AG04449 (cell line): ENCODE data around the gene RPS21.
"Not testable (repeated sequence)": the region's sequence is repeated elsewhere in the genome, so short reads cannot be mapped to it uniquely, and the experiment has no call there.

Experiments used
- CTCF ChIA-PET: fragments of 350-600 bp; formaldehyde crosslinking; extraction: SDS; loops from one replicate; lab custom pipeline; 2021; ENCODE audit warnings: antibody characterized with exemption; lab: Yijun Ruan, JAX
- POLR2A ChIA-PET: fragments of 400-600, 350-600 bp; formaldehyde crosslinking; extraction: SDS; loops from one replicate; lab custom pipeline; 2020; ENCODE audit warnings: antibody characterized with exemption, inconsistent platforms; lab: Yijun Ruan, JAX
- DNase-seq: peaks from one replicate; pipeline ENCODE4 v3.0.0-alpha.2; 2010; ENCODE audit warnings: low read depth, low spot score
- H3K4me3 ChIP-seq: 2 replicates; pipeline ENCODE4 v1.5.1; 2011; ENCODE audit warnings: low read depth, mild to moderate bottlenecking, control low read depth, low read length
- TF ChIP-seq, protein P1 (sequence below): IDR thresholded peaks from one replicate; pipeline ENCODE4 v1.5.1; 2011; ENCODE audit warnings: mild to moderate bottlenecking, moderate library complexity, low read length, control low read depth, inconsistent platforms; ENCODE audit not compliant: insufficient read depth; ENCODE audit errors: missing control alignments

The RPS21 gene

GRCh38 chr20:62424249-62425107 lies 37.6 kb downstream of the RPS21 start:
- H3K4me3 ChIP-seq = no peak overlapping the region
- TF ChIP-seq, protein P1, sequence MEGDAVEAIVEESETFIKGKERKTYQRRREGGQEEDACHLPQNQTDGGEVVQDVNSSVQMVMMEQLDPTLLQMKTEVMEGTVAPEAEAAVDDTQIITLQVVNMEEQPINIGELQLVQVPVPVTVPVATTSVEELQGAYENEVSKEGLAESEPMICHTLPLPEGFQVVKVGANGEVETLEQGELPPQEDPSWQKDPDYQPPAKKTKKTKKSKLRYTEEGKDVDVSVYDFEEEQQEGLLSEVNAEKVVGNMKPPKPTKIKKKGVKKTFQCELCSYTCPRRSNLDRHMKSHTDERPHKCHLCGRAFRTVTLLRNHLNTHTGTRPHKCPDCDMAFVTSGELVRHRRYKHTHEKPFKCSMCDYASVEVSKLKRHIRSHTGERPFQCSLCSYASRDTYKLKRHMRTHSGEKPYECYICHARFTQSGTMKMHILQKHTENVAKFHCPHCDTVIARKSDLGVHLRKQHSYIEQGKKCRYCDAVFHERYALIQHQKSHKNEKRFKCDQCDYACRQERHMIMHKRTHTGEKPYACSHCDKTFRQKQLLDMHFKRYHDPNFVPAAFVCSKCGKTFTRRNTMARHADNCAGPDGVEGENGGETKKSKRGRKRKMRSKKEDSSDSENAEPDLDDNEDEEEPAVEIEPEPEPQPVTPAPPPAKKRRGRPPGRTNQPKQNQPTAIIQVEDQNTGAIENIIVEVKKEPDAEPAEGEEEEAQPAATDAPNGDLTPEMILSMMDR = no peak
- POLR2A ChIA-PET = interaction anchor here (0.6 kb wide), 1 partner anchor 20 kb away, joined by 3 read pairs; no protein-coding TSS in a partner anchor
- DNase-seq = no peak
- CTCF ChIA-PET = interaction anchor here (0.6 to 0.9 kb wide), 2 partner anchors 10 to 11 kb away, joined by 3 read pairs; no protein-coding TSS in a partner anchor

DNA sequence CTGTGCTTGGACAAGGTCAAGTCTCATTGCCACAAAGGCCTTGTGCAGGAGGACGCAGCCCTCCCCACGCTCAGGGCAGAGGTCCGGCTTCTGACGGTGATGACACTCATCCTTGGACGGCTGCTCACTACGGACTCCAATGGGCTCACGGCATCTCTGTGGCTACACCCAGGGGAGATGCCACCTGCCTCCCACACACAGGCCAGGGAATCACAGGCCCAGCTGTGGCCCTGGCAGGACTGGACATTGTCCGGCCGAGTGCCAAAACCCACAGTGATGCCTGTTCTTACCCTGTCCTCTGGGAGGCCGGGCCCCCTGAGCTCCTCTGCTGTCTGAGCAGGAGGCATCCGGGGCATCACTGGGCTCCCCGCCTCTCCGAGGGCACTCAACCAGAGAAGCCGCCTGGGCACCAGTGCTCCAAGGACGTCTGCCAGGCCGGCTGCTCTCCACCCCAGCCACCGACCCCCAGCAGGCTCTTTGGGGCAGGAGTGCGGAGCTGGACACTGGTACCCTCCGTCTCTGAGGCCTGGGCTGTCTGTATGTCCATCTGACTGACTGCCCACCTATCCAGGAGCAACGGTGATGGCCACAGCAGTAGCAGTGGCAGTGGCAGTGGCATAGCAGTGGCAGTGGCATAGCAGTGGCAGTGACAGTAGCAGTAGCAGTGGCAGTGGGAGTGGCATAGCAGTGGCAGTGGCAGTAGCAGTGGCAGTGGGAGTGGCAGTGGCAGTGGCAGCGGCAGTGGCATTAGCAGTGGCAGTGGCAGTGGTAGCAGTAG lies 38.6 kb downstream of the RPS21 start:
- TF ChIP-seq, protein P1 = no peak
- no peak overlapping the region for H3K4me3 ChIP-seq
- no peak for DNase-seq
- POLR2A ChIA-PET = interaction anchor here (0.6 kb wide), 1 partner anchor 19 kb away, joined by 3 read pairs; no protein-coding TSS in a partner anchor
- CTCF ChIA-PET = interaction anchor here (0.9 kb wide), 1 partner anchor 9 kb away, joined by 3 read pairs; no protein-coding TSS in a partner anchor

DNA sequence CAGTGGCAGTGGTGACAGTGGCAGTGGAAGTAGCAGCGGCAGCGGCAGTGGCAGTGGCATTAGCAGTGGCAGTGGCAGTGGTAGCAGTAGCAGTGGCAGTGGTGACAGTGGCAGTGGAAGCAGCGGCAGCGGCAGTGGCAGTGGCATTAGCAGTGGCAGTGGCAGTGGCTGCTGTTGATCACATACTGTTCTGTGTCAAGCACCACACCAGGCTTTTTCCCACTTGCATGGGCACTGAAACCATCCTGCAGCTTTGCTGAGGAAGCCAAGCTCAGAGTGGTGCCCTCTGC lies 39.1 kb downstream of the RPS21 start:
- H3K4me3 ChIP-seq, POLR2A ChIA-PET, CTCF ChIA-PET, DNase-seq: not testable (repeated sequence)

DNA sequence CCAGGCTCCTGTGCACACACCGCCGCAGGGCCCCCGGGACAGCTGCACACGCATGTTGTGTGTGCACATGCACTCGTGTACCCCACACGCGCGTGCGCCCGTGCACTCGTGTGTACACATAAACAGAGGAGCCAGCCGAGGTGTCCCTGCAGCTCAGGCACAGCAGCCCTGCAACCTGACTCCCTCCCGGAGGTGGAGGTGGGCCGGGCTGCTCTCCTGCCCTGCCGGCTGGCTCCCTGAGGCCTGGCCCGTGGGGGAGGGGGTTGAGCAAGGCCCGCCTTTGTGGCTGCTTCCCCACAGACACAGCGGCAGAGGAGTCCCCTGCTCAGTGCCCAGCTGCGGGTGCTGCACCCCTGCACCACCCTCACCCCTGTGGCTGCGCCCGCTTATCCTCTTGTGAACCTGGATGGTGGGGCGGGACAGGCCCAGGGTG lies 39.8 kb downstream of the RPS21 start:
- TF ChIP-seq, protein P1 = no peak
- no peak overlapping the region for H3K4me3 ChIP-seq
- ChIA-PET POLR2A (no interaction called here), CTCF (no interaction called here)
- no peak for DNase-seq

DNA sequence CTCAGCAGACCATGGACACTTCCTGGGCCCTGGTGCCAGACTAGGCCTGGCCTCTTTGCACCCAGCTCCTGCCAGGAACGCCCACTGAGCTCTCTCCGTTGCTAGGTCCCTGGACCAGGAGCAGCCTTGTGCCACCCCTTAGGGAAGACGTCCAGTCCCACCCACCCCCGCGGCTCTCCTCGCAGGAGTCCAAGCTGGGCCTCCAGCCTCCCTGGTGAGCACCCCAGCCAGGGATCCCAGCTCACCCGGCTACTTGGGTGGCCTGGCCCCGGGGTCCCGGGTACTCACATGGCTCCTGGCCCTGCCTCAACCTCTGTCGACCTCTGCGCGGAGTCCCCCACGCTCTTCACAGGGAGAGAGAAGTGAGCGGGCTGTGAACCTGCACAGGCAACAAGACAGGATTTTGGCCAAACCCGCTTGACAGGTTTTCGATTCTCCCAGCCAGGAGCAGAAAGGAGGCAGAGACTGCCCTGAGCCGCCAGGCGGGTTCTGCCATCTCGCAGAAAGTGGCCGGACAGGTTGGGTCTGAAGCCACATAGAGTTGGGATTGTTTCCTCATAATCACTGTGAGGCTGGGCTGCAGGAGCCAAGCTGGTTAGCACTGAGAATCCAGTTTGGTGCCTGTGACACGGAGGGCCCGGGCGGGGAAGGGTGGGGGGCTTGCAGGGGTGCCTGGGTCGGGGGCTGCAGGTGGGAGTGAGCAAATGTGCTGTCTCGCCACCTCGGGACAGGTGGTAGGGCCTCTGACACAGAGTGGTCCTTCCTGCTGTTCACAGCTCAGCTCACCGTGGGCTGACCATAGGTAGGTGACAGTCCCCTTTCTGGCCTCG lies 40.5 kb downstream of the RPS21 start, which contains the start of gene RBBP8NL:
RBBP8NL (minus strand) TSS at position 368 of the 830 bp plus-strand sequence. CDS start 7,892 bp downstream, outside the sequence.
- ChIA-PET POLR2A (no interaction called here), CTCF (no interaction called here)
- no peak for DNase-seq
- H3K4me3 ChIP-seq = no peak within 1 kb of the TSS
- TF ChIP-seq, protein P1 = no peak

DNA sequence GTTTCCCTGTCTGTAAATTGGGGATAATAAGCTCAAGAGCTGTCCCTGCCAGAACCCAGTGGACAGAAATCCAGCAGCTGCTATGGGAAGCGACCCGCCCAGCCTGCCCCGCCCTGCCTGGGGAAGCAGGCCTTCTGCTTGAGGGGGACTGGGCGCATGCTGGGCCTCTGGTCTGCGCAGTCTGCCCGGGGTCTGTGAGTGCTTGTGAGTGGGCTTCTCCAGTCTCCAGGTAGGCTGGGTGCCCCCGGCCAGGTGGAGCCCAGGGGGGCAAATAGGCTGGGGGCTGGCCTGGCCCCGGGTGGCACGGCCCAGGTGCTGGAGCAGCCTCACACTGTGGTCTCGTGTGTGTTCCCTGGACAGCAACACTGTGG lies 41.1 kb downstream of the RPS21 start:
- DNase-seq = no peak
- ChIA-PET CTCF (no interaction called here), POLR2A (no interaction called here)
- TF ChIP-seq, protein P1 = no peak
- H3K4me3 ChIP-seq = no peak overlapping the region
